Measurements from ENCODE around the gene FAM133A.

FAM133A gene

GRCh38 chrX:93673056-93673868 is 744 bp upstream of the FAM133A start, which contains the start of gene NAP1L3:
NAP1L3 (minus strand) TSS chrX:93673578; CDS start chrX:93673304, 274 bp downstream.
- no peak for TF ChIP-seq REST (IDR thresholded peaks at IDR 0.05; ENCODE audit: insufficient read depth in 1 of 2, low read depth in 2 of 2, low read length in 2 of 2)
- TF ChIP-seq TAF1 (IDR thresholded peaks at IDR 0.05; ENCODE audit: borderline replicate concordance, insufficient read depth, low read length), result no peak
- no peak for TF ChIP-seq FOXP2 (optimal IDR thresholded peaks at IDR 0.05; ENCODE audit: borderline replicate concordance, extremely low read depth, extremely low read length, insufficient read depth)

GRCh38 chrX:93695981-93696380 is 22.0 kb downstream of the FAM133A start:
- TF ChIP-seq TAF1 (IDR thresholded peaks at IDR 0.05; ENCODE audit: borderline replicate concordance, insufficient read depth, low read length) (no peak), POLR2AphosphoS5 (IDR thresholded peaks at IDR 0.05; ENCODE audit: low read depth, low read length) (no peak), SIN3A (IDR thresholded peaks at IDR 0.05; ENCODE audit: borderline replicate concordance, insufficient read depth, low read length) (no peak), REST (IDR thresholded peaks at IDR 0.05; ENCODE audit: insufficient read depth in 1 of 2, low read depth in 2 of 2, low read length in 2 of 2) (no peak), FOXP2 (optimal IDR thresholded peaks at IDR 0.05; ENCODE audit: borderline replicate concordance, extremely low read depth, extremely low read length, insufficient read depth) (no peak)

GRCh38 chrX:93703701-93704100 is 29.7 kb downstream of the FAM133A start:
- TF ChIP-seq FOXP2 (optimal IDR thresholded peaks at IDR 0.05; ENCODE audit: borderline replicate concordance, extremely low read depth, extremely low read length, insufficient read depth) (no peak), POLR2AphosphoS5 (IDR thresholded peaks at IDR 0.05; ENCODE audit: low read depth, low read length) (no peak), REST (IDR thresholded peaks at IDR 0.05; ENCODE audit: insufficient read depth in 1 of 2, low read depth in 2 of 2, low read length in 2 of 2) (no peak), SIN3A (IDR thresholded peaks at IDR 0.05; ENCODE audit: borderline replicate concordance, insufficient read depth, low read length) (no peak), TAF1 (IDR thresholded peaks at IDR 0.05; ENCODE audit: borderline replicate concordance, insufficient read depth, low read length) (no peak)

- TF ChIP-seq TAF1 (IDR thresholded peaks at IDR 0.05; ENCODE audit: borderline replicate concordance, insufficient read depth, low read length) (no peak), FOXP2 (optimal IDR thresholded peaks at IDR 0.05; ENCODE audit: borderline replicate concordance, extremely low read depth, extremely low read length, insufficient read depth) (no peak), REST (IDR thresholded peaks at IDR 0.05; ENCODE audit: insufficient read depth in 1 of 2, low read depth in 2 of 2, low read length in 2 of 2) (no peak), POLR2AphosphoS5 (IDR thresholded peaks at IDR 0.05; ENCODE audit: low read depth, low read length) (no peak), SIN3A (IDR thresholded peaks at IDR 0.05; ENCODE audit: borderline replicate concordance, insufficient read depth, low read length) (no peak)
Observed at GRCh38 chrX:93711076-93711475, 37.1 kb downstream of the FAM133A start.

Data from PFSK-1 (cell line).